Inflammatory macrophage (primary cell): ENCODE measurements around the gene CREB3L2.

Experiments used
- DNase-seq, 2 donors: peaks; one replicate each; pipeline ENCODE4 v3.0.0-alpha.2; 2020 to 2022

Gene CREB3L2

GRCh38 chr7:137967143-137968018 lies 34.5 kb downstream of the CREB3L2 start:
- DNase-seq = peak; percentile 39 to 65

GRCh38 chr7:137966641-137967142 lies 35.2 kb downstream of the CREB3L2 start:
- DNase-seq = no peak

GRCh38 chr7:137965942-137966640 lies 35.8 kb downstream of the CREB3L2 start:
- no peak for DNase-seq

GRCh38 chr7:137964824-137965545 lies 36.9 kb downstream of the CREB3L2 start:
- no peak for DNase-seq

- no peak for DNase-seq
These were observed 38.9 kb downstream of the CREB3L2 start for GRCh38 chr7:137962875-137963507.

- DNase-seq = no peak
These were observed 39.4 kb downstream of the CREB3L2 start for GRCh38 chr7:137962491-137962874.

- DNase-seq = peak; percentile 79 to 81
These were observed 40.4 kb downstream of the CREB3L2 start for GRCh38 chr7:137961200-137962177.

- no peak for DNase-seq
These were observed 41.9 kb downstream of the CREB3L2 start for GRCh38 chr7:137960020-137960419.

GRCh38 chr7:137958470-137959431 lies 43.1 kb downstream of the CREB3L2 start:
- DNase-seq = peak; percentile 33 to 74

- DNase-seq = no peak
These were observed 44.0 kb downstream of the CREB3L2 start for GRCh38 chr7:137957887-137958286.

GRCh38 chr7:137956591-137956990 lies 45.3 kb downstream of the CREB3L2 start:
- DNase-seq = no peak

- no peak for DNase-seq
These were observed 45.7 kb downstream of the CREB3L2 start for GRCh38 chr7:137956183-137956582.

GRCh38 chr7:137954614-137955013 lies 47.3 kb downstream of the CREB3L2 start:
- DNase-seq = peak; percentile 13 to 17

GRCh38 chr7:137953665-137954470 lies 48.0 kb downstream of the CREB3L2 start:
- no peak for DNase-seq

GRCh38 chr7:137953043-137953664 lies 48.7 kb downstream of the CREB3L2 start:
- DNase-seq = no peak

- no peak for DNase-seq
These were observed 49.5 kb downstream of the CREB3L2 start for GRCh38 chr7:137952426-137952805.

- DNase-seq = no peak
These were observed 50.0 kb downstream of the CREB3L2 start for GRCh38 chr7:137951700-137952425.

GRCh38 chr7:137950967-137951366 lies 50.9 kb downstream of the CREB3L2 start:
- no peak for DNase-seq
